ENCODE data around the gene DAB2.

The DAB2 gene

DNA sequence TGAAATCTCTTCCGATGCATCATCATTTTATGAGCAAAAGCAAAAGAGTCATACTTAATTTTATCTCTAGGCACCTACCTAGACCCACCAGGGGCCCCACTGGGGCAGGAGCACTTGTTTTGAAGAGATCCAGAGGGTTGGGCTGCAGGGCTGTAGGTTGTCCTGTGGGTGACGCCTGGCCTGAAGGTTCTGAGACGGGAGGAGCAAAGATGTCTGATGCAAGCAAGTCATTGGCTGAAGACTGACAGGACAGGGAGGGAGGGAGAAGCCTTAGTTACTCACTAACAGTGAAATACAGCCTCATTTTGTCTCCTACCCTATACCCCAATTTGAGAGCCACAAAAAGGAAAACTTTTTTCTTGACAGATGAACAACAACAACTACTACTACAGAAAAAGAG lies 43.4 kb downstream of the DAB2 start:
- no peak for DNase-seq (ENCODE audit: low read depth in 2 of 2)

GRCh38 chr5:39379693-39380092 lies 45.1 kb downstream of the DAB2 start:
- no peak for DNase-seq (ENCODE audit: low read depth in 2 of 2)

DNA sequence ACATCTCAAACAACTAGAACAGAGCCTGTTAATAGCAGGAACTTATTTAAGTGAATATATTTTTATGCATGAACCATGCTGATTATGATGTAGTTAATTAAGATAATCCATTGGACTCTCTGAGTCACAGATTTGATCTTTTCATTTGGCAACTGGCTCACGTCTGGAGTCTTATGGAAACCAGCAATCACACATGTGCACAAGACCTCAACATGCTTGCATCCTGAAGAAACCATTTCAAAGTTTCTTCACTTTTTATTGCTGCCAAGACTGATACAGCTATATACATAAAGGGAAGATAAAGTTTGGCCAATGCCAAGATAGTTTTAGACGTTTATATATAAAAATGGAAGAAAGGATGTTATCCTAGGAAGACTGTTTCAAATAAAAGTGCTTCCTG lies 47.2 kb downstream of the DAB2 start:
- no peak for DNase-seq (ENCODE audit: low read depth in 2 of 2)

DNA sequence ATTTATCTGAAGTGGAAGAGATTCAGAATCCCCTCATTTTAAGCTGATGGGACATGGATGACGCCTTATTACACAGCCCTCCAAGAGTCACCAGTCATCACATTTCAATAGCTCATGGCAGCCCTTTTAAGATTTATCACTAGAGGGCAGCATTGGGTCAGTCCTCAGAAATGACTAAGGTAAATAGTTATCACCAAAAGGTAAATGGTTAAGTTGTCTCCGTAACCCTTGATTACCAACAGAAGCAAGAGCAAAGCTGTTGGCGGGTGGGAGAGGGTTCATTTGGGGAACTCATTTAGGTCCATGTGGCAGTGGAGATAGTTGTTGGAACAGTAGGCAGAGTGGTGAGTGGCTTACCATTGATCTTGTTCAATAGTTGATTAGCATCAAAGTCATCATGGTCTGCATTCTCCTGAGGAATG lies 48.5 kb downstream of the DAB2 start:
- DNase-seq (ENCODE audit: low read depth in 2 of 2), result peak in 1 of 2 donors; percentile 5

DNA sequence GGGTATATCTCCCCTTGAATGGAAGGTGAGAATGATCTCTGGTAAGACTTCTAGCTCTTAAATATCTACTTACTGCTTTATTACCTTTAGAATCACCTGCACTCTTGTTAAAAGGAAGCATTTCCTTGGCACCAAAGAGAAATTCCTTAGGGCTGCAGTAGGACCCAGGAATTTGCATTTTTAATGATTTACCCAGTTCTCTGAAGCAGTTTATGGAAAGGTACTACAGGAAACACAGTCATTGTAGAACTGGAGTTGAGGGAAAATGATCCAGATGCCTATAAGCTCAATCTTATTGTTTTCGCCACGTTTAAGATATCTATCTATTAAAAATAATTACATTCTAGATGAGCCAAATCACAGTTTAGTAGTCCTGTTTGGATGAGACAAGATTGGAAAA lies 51.0 kb downstream of the DAB2 start:
- no peak for DNase-seq (ENCODE audit: low read depth in 2 of 2)

- DNase-seq (ENCODE audit: low read depth in 2 of 2), result no peak
Observed at GRCh38 chr5:39371367-39371635, 53.5 kb downstream of the DAB2 start.

- no peak for DNase-seq (ENCODE audit: low read depth in 2 of 2)
Observed at GRCh38 chr5:39370555-39371366, 54.0 kb downstream of the DAB2 start.

DNA sequence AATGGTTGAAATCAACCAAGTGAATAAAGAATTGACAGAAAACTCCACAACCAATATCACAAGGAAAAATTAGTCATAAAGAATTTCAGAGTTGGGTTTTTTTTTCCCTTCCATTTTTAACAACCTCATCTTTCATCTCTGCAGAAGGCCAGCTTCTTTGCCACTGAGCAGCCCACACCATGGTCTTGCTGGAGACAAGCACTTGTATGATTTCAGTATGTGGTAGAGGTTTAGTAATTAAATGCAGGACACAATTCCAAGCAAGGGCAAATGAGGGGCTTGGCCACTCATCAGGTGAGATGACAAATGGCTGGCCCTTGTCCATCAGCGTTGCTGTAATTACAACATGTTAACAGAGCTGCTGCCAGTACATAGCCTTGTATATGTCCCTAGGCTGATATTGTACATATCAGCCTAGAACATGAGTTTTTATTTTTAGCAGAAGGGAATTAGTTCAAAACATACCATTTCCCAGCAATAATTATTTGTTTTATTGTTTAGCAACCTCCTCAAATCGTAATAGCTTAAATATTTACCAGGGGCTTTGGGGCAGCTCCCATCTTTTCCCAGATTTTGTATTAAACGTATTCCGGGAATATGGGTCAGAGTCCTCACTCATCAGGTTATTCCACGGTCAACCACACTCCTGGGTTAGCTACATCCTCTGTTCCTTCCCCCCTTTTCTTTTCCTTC lies 55.5 kb downstream of the DAB2 start:
- DNase-seq (ENCODE audit: low read depth in 2 of 2), result no peak

GRCh38 chr5:39368116-39368515 lies 56.7 kb downstream of the DAB2 start:
- DNase-seq (ENCODE audit: low read depth in 2 of 2), result no peak

DNA sequence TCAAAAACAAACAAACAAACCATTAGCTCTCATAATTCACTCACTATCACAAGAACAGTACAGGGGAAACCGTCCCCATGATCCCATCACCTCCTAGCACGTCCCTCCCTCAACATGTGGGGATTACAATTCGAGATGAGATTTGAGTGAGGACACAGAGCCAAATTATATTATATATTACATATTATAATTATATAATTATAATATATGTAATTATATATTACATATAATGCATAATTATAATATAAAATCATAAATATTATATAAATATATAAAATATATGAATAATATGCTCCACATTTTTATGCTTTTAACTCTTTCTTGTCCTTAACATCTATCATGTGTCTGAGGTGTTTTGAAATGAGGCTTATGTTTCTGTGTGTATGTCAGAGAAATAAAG lies 57.1 kb downstream of the DAB2 start:
- no peak for DNase-seq (ENCODE audit: low read depth in 2 of 2)

DNA sequence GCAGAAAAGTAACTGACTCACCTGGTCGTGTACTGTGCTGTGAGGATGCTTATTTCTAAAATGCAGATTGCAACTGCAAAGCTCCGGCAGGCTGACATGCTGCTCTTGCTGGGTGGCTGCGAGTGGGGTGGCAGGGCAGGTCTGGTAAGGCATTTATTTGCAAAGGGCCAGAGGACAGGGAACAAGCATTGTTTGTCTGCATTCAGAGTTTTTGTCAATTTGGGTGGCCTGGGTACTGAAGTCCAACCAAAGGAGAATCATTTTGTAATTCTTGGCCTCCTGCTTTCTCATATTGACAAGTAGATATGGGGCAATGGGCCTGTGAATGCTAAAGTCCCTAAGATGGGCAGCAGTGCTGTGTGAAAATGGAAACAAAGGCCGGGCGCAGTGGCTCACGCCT lies 60.4 kb downstream of the DAB2 start, which contains the start of gene C9:
Gene C9 (minus strand): TSS at position 129 of the 400 bp plus-strand sequence. CDS start 31 bp downstream, at position 98.
- no peak for DNase-seq (ENCODE audit: low read depth in 2 of 2)

GRCh38 chr5:39363217-39363616 lies 61.6 kb downstream of the DAB2 start:
- no peak for DNase-seq (ENCODE audit: low read depth in 2 of 2)

- DNase-seq (ENCODE audit: low read depth in 2 of 2), result no peak
Observed at GRCh38 chr5:39362646-39363045, 62.1 kb downstream of the DAB2 start.

DNA sequence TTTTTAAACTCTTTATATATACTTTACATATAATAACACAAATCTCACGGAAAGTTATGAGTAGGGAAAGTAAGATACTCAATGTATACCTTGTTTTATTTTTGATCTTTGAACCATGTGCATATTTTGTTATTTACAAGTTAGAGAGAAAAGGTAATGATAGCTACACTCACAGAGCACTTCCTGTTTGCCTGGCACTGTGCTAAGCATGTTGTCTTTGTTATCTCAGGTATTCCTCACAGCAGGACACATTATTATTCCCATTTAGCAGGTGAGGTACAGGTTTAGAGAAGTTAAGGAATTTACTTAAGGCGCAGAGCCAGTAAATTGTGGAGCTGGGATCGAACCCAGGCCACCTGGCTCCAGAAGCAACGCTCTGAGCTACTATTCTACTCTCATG lies 63.5 kb downstream of the DAB2 start:
- no peak for DNase-seq (ENCODE audit: low read depth in 2 of 2)

- DNase-seq (ENCODE audit: low read depth in 2 of 2), result no peak
Observed at GRCh38 chr5:39360471-39361111, 64.2 kb downstream of the DAB2 start.

- no peak for DNase-seq (ENCODE audit: low read depth in 2 of 2)
Observed at GRCh38 chr5:39356263-39356662, 68.5 kb downstream of the DAB2 start.

DNA sequence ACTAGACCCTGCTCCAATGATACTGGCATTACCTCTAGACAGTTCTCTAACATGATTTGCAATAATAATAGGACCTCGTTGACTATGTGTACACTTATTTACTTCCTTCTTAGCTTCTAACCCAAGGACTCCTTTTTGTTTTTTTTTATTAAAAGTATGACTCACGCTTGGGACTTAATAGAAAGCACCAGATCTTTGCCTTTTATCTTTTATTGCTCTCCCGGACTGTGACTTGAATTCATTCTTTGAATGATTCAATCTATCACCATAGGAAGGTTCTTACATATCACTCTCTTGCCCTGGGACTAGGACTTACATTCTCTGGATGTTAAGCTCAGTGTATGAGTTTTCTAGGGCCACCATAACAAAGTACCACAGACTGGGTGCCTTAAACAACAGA lies 69.5 kb downstream of the DAB2 start:
- DNase-seq (ENCODE audit: low read depth in 2 of 2), result no peak

DNA sequence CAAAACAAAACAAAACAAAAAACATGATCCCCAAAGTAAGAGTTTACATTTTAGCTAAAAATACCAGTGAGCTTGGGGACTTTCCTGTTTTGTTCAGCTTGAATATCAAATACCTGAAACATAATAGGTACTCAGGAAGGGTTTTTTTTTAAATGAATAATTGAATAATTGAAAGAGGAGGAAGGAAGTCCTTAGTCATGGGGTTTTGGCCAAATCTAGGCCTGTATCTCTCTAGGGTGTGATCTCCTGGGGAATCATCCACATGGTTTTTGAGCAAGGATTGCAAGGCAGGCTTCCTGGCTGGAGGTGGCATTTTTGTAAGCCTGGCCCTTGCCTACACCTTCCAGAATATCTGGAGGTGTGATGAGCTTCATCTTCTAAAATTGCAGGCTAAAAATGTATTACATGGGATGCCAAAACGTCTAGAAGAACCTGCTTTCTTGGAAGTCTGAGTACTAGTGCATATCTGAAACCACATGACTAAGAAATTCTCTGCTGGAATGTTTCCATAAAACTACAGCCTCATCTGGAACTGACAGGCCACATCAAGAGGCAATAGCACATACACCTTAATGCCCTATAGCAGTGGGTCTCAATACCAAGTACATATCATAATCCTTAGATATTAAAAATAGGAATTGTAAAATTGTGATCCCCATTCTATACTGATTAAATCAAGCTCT lies 70.9 kb downstream of the DAB2 start:
- no peak for DNase-seq (ENCODE audit: low read depth in 2 of 2)

GRCh38 chr5:39352951-39353350 lies 71.8 kb downstream of the DAB2 start:
- DNase-seq (ENCODE audit: low read depth in 2 of 2), result no peak

- no peak for DNase-seq (ENCODE audit: low read depth in 2 of 2)
Observed at GRCh38 chr5:39352170-39352569, 72.6 kb downstream of the DAB2 start.

DNA sequence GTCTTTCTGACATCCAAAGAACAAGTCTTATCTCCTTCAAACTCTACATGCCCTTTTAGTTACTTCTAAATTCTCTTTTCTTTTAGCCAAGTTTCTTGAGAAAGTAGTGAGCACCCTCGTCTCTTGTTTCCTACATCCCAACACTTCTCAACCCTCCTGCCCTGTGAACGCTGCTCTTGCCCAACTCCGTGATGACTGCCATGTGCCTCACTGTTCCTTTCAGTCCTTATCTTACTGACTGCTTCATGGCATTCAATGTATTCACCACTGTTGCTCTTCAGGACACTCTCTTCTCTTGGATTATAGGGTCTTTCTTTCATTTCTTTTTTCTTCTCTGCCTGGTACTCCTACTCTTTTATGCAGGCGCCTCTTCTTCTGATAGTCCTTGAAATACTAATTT lies 75.3 kb downstream of the DAB2 start:
- DNase-seq (ENCODE audit: low read depth in 2 of 2), result no peak

GRCh38 chr5:39342460-39342859 lies 82.3 kb downstream of the DAB2 start:
- DNase-seq (ENCODE audit: low read depth in 2 of 2), result no peak

All from stimulated activated CD4-positive, alpha-beta T cell treated with anti-CD3 and anti-CD28 coated beads, Interleukin-1b, Interleukin-23, amount 100 ng/mL, for 4 hours (primary cell).